Measurements from ENCODE around the gene TXNRD2.
"Not testable (repeated sequence)": the region's sequence is repeated elsewhere in the genome, so short reads cannot be mapped to it uniquely, and the experiment has no call there.

The TXNRD2 gene

GRCh38 chr22:19912271-19912999 lies 29.2 kb downstream of the TXNRD2 start:
- in situ Hi-C loops (cut with MboI; ENCODE audit: low pct_unique_long_range_greater_than_20kb, low sequenced_read_pairs, unreplicated experiment): no loop called here
- TF ChIP-seq CTCF (IDR thresholded peaks at IDR 0.05; ENCODE audit: extremely low read depth, insufficient read depth, missing control alignments): no peak
- DNase-seq (ENCODE audit: low spot score): no peak

GRCh38 chr22:19911540-19912270 lies 29.9 kb downstream of the TXNRD2 start:
- no peak for DNase-seq (ENCODE audit: low spot score)
- in situ Hi-C loops (cut with MboI; ENCODE audit: low pct_unique_long_range_greater_than_20kb, low sequenced_read_pairs, unreplicated experiment): no loop called here
- TF ChIP-seq CTCF (IDR thresholded peaks at IDR 0.05; ENCODE audit: extremely low read depth, insufficient read depth, missing control alignments): no peak

- in situ Hi-C loops (cut with MboI; ENCODE audit: low pct_unique_long_range_greater_than_20kb, low sequenced_read_pairs, unreplicated experiment): no loop called here
- no peak for DNase-seq (ENCODE audit: low spot score)
- no peak for TF ChIP-seq CTCF (IDR thresholded peaks at IDR 0.05; ENCODE audit: extremely low read depth, insufficient read depth, missing control alignments)
Measured at GRCh38 chr22:19910180-19910744, 31.4 kb downstream of the TXNRD2 start.

- peak; percentile 86 for DNase-seq (ENCODE audit: low spot score)
- peak; percentile 94 for TF ChIP-seq CTCF (IDR thresholded peaks at IDR 0.05; ENCODE audit: extremely low read depth, insufficient read depth, missing control alignments)
- in situ Hi-C loops (cut with MboI; ENCODE audit: low pct_unique_long_range_greater_than_20kb, low sequenced_read_pairs, unreplicated experiment): no loop called here
Measured at GRCh38 chr22:19909350-19910179, 32.1 kb downstream of the TXNRD2 start.

- in situ Hi-C loops (cut with MboI; ENCODE audit: low pct_unique_long_range_greater_than_20kb, low sequenced_read_pairs, unreplicated experiment); DNase-seq (ENCODE audit: low spot score): not testable (repeated sequence)
Measured at GRCh38 chr22:19907902-19908301, 33.7 kb downstream of the TXNRD2 start.

GRCh38 chr22:19906864-19907263 lies 34.8 kb downstream of the TXNRD2 start:
- DNase-seq (ENCODE audit: low spot score); in situ Hi-C loops (cut with MboI; ENCODE audit: low pct_unique_long_range_greater_than_20kb, low sequenced_read_pairs, unreplicated experiment): not testable (repeated sequence)
